ENCODE results near the gene LIN37.

Gene LIN37

GRCh38 chr19:35736913-35737886 lies 11.2 kb upstream of the LIN37 start:
- DNase-seq, result no peak

DNA sequence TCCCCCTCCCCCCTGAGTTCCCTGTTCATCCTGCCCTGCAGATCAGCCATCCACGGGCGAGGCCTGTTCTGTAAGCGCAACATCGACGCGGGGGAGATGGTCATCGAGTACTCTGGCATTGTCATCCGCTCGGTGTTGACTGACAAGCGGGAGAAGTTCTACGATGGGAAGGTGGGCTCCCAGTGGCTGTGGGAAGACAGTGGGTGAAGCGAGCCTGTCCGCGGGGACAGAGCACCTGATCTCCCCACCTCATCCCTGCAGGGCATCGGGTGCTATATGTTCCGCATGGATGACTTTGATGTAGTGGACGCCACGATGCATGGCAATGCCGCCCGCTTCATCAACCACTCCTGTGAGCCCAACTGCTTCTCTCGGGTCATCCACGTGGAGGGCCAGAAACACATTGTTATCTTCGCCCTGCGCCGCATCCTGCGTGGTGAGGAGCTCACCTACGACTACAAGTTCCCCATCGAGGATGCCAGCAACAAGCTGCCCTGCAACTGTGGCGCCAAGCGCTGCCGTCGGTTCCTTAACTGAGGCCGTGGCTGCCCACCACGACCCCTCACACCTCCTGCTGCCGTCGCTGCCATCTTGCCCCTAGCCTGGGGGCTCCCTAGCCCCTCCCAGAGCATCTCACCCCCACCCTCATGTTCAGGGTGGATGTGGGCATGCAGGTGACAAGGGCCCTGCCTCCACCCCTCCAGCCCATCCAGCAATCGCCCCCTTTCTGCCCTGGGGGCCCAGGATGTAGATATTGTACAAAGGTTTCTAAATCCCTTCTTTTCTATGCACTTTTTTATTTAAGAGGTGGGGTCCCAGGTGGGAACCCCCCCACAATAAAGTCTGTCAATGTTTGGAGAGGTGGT lies 10.1 kb upstream of the LIN37 start:
- DNase-seq, result no peak

DNA sequence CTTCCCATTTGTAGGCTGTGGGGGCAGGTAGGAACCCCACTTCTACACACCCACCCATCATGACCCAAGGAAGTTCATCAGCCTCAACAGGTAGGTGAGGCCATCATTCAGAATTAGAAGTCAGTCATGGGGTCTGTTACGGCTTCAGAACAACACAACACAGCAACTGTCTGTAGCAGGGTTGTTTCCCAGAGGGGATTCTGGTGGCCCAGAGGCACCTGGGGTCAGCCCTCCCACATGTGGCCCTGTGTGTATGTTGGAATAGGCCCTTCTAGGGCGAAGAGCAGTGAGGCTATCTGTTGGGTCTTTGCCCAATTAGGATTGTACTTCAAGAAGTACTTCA lies 9.5 kb upstream of the LIN37 start:
- no peak for DNase-seq

GRCh38 chr19:35739275-35740107 lies 8.9 kb upstream of the LIN37 start:
- no peak for DNase-seq

DNA sequence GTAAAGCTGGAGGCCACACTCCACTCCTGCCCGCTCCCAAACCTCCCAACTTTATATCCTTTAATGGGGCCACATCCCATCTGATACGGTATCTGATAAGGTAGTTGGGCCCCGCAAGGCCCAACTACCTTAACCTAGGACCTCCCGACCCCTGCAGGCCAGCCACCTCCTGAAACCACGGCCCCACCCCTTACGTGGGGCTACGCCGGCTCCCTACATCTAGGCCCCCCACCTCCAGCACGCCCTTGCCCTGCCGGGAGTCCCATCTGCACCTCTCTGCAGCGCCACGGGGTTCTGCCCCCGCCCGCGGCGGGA lies 8.3 kb upstream of the LIN37 start:
- no peak for DNase-seq

- DNase-seq, result peak; percentile 99
Observed at GRCh38 chr19:35740423-35741202, 7.8 kb upstream of the LIN37 start.

DNA sequence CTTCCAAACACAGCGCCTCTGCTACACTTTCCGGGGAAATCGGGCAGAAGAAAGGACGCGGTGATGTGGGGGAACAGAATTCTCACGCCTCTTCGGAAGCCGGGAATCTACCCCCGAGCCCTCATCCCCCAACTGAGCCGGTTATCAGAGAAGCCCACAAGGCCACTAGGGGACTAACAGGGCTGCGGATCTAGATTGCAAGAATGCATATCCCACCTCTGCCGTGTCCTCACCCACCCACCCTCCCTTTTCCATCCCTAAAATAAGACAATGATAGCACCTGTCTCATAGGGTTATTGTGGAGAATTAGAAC lies 7.2 kb upstream of the LIN37 start:
- DNase-seq, result no peak

DNA sequence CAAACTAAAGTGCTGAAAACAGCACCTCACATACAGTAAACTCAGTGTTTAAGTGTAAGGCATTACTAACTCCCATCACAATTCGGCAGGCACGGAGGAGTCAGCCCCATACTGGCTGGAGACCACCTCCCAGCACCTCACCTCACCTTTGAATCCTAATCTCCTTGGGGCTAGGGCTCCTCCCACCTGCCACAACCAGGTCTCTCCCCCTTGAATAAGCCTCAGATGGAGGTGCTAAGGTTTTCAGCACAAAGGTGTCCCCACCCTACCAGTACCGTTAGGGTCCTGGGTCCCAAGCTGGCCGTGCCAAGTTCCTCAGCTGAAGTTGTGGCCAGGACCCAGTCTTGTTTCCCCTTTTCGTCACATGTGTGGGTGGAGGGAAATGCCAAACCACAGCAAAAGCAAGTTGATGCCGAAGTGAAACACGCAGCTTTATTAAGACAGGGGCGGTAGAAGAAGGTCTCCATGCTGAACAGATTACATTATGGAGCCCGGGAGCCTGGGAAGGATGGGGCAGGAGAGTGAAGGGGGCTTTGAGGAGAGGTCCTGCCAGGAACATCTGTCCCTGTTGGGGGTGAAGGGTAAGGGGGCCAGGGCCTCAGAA lies 6.2 kb upstream of the LIN37 start, which contains the start of gene IGFLR1:
TSS of gene IGFLR1 (minus strand) at position 332 of the 604 bp plus-strand sequence. CDS start 1,272 bp downstream, outside the sequence.
- DNase-seq, result peak; percentile 92

DNA sequence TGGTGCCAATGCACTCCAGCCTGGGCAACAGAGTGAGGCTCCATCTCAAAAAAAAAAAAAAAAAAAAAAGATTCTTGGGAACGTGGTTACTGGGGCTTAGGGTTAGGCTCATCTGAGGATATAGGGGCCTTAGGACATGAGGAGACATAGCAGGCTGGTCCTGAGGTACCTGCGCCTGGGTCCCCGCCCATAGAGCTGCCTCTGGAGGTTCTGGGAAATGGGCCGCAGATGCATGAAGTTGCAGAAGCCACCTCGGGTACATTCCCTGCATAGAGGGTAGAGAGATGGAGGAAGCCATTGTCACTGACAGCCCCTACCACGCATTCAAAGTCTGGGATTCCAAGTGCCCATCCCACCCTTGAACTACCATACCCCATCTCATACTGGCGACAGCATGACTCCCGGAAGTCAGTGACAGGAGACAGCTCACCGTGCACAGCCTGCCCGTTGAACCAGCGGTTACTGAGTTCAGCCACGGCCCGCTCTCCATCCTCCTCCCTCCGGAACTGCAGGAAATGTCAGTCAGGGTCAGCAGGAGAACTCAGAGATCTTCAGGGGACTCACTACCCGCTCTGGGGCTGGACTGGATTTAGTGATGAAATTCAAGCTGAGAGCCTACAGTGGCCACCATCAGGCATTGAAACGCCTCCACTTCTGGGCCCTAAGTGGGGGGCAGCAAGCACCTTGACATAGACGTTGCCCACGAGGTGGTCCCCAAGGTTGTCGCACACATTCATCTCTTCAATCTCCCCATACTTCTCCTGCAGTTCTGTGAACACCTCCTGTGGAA lies 4.5 kb upstream of the LIN37 start:
- DNase-seq, result no peak

- peak; percentile 97 for DNase-seq
Observed at GRCh38 chr19:35744430-35745327, 3.7 kb upstream of the LIN37 start.

- peak; percentile 100 for DNase-seq
Observed at GRCh38 chr19:35745328-35746086, 2.9 kb upstream of the LIN37 start, which contains the start of the genes PSENEN and U2AF1L4. PSENEN (plus strand) TSS chr19:35745651; CDS start chr19:35745931, 280 bp downstream. U2AF1L4 (minus strand) TSS chr19:35745418; CDS start chr19:35745391, 27 bp downstream.

DNA sequence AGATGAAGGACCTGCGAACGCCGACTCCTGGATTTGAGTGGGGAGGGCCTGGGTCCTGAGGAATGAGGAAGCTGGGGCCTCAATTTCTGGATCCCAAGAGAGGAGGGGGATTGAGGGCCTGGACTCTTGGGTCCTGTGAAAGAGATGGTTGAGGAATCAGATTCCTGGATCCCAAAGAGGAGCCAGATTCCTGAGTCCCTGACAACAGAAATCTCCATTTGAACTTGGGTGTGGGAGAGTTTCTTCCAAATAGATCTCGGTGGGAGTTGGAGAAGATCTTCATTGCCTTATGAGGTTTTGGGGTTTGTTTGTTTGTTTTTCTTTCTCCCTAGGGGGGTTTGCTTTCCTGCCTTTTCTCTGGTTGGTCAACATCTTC lies 2.3 kb upstream of the LIN37 start:
- no peak for DNase-seq

GRCh38 chr19:35746531-35746930 lies 1.8 kb upstream of the LIN37 start:
- no peak for DNase-seq

DNA sequence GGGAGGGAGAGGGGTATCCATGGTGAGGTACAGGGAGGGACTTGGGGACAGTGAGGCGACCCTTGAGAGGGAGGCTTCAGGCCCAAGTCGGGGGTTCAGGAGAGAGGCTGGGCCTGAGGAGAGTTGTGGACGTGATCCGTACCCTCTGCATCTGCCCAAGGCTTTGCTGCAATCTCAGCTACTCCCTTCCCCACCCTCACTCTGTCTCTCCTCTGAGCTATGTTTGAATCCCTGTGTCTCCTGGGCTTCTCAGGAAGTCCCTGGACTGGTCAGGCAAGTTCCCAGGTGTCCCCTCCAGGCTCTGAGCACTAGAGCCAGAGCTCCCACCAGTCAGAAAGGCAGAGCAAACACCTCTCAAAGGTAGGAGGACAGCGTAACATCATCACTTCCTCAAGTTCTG lies 1.8 kb downstream of the LIN37 start:
- no peak for DNase-seq

GRCh38 chr19:35751839-35752745 lies 3.7 kb downstream of the LIN37 start:
- DNase-seq, result no peak

DNA sequence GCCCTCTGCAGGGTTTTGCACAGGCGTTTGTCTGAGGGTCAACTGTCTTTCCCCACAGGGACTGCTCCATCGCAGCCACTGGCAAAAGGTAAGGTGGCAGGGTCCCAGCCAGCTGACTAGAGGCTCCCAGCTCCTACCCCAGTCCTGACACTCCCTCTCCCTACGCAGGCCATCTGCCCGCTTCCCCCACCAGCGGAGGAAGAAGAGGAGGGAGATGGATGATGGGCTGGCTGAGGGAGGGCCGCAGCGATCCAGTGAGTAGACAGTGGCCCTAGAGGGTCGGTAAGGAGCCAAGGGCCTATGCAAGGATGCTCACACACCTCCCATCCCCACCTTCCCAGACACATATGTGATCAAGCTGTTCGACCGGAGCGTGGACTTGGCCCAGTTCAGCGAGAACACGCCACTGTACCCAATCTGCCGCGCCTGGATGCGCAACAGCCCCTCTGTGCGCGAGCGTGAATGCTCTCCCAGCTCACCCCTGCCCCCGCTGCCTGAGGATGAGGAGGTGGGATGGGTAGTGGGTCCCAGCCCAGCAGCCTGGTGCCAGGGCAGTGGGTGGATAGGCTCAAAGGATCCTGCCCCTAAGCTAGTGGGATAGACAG lies 4.5 kb downstream of the LIN37 start:
- DNase-seq, result no peak

DNA sequence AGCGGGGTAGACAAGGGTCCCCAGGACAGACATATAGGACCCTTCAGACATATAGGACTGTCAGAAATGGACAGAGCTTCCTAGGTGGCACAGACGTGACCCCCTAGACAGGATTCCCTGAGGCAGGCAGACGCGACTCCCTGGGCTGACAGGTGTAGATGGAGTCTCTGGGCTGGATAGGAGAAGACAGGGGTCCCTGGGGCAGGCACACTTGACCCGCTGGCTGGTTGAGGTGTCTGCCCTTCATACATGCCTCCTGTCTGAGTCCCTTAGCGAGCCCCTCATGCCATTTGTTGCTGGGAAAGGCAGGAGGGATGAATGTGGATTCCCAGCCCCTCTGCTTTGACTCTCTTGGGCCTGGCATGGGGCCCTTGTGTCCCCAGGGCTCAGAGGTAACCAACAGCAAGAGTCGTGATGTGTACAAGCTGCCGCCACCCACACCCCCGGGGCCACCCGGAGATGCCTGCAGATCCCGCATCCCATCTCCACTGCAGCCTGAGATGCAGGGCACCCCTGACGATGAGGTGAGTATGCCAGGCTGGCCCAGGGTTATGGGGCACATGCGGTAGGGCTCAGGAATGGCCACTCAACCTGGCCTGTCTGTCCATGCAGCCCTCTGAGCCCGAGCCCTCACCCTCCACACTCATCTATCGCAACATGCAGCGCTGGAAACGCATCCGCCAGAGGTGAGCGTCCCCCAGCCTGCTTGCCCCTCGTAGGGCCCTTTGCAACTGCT lies 5.4 kb downstream of the LIN37 start:
- no peak for DNase-seq
